Endometrial microvascular endothelial cells (primary cell): Measurements from ENCODE around the gene LTBP1. TPM values are rescaled to one million over a fixed set of nuclear protein-coding genes. Genes with fewer than 3 reads are reported as not detected.

Source experiments
- in situ Hi-C: cut with HindIII; loops from 2 replicates; pipeline ENCODE4 v1.10.0; 2017; ENCODE audit warnings: low sequenced_read_pairs, low pct_unique_long_range_greater_than_20kb; ENCODE audit errors: inconsistent ontology term
- total RNA-seq: library from RNA; depleted of rRNA; stranded (reverse); fragments of >200 nt; gene quantifications from one replicate; pipeline ENCODE4 v1.2.3, GENCODE V29; 2015; ENCODE audit errors: inconsistent ontology term

LTBP1 gene
- total RNA-seq, 1 donor from 2014 or later, result 146 TPM

DNA sequence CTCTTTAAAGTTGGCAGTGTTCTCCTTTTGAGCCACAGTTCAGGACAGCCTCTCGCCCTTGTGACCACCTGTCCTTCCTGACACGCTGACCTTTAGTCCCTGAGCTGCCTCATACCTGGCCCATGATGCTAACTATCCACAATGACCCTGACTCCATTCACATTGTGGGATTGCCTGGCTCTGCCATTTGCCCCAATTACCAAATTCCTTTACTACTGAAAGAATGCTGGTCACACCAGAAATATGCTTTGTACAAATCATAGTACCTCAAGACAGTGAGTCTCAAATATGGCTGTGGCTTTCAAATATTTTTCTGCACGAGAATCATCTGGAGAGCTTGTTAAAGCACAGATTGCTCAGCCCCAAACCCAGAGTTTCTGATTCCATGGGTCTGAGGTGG is 54.2 kb downstream of the LTBP1 start:
- in situ Hi-C loops, result no loop called here

DNA sequence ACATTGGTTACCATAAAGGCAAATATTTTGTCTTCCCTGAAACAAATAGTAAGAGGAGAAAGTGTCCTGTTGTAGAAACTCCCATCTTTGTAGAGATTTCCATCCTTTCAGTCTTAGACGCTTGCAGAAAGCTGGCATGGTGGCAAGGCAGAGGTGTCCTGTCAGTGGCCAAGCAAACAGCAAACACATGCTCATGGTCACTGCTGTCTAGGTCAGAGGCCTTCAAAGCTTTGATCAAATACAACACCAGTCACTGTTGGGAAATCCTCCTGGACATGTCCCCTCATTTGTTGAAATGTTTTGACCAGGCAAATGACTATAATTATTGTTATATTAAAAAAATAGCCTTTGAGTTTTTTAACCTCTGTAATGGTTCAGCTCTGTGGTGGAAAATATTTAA is 55.1 kb downstream of the LTBP1 start:
- in situ Hi-C loops, result no loop called here

DNA sequence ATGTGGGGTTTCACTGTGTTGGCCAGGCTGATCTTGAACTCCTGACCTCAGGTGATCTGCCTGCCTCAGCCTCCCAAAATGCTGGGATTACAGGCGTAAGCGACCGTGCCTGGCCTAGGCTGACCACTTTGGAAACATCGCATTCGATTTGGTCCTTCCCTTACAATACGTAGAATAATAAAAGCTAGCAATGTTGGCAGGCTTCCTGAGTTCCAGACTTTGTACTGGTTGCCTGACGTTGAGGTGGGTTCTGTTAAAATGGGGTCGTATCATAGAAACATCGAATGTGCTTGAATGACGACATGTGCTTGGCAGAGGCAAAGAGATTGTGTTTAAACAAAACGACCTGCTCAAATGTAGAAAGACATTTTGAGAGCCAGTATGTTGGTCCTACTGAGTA is 56.1 kb downstream of the LTBP1 start:
- in situ Hi-C loops, result no loop called here

DNA sequence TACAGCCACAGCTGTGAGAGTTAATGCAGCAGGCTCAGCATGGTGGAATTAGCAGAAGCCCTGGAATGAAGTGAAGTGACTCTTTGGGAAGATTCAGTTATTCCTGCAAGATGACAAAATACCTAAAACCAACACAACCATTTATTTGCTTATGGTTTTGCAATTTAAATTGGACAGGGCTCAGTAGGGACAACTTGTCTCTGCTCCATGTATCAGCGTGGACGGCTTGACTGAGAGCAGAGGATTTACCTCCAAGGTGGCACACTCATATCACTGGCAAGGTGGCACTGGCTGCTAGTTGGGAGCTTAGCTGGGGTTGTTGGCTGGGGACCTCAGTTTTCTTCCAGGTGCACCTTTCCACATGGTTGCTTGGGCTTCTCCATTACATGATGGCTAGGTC is 58.3 kb downstream of the LTBP1 start:
- in situ Hi-C loops, result no loop called here

DNA sequence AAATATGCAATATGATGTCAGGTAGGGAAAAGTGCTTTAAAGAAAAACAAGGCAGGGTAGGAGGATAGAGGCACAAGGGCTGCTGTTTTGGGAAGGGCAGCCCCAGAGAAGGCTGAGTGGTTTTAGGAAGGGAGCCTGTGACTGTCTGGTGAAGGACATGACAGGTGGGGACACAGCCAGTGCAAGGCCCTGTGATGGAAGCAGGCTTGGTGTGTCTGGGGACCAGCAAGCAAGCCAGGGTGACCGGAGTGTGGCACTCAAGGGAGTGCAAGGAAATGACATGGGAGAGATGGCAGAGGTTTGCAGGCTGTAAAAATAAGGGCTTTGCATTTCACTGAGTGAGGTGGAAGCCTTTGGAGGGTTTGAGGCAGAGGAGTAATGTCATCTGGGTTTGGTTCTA is 62.0 kb downstream of the LTBP1 start:
- in situ Hi-C loops, result no loop called here

DNA sequence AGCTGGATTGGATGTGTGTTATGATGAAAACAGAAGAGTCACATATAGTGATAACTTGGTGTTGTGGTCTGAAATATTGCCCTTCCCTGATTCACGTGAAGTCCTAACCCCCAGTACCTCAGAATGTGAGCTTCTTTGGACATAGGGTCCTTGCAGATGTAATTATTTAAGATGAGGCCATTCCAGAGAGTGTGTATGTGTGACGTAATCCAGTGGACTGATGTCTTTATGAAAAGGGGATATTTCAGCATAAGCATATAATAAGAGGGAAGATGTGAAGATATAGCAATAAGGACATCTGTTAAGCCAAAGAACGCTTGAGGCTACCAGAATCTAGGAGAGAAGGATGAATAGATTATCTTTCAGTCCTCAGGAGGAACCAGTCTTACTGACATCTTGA is 62.5 kb downstream of the LTBP1 start:
- in situ Hi-C loops, result no loop called here

DNA sequence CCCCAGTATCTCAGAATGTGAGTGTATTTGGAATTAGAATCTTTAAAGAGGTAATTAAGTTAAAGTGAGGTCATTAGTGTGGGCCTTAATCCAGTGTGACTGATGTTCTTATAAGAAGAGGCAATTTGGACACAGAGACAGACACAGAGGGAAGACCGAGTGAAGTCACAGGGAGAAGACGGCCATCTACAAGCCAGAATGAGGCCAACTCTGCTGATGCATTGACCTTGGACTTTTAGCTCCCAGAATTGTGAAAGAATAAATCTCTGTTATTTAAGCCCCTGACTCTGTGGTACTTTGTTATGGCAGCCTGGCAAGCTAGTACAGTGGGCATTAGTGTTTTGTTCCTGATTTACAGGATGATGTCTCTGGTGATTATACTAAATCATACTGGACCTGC is 64.6 kb downstream of the LTBP1 start:
- in situ Hi-C loops, result no loop called here

DNA sequence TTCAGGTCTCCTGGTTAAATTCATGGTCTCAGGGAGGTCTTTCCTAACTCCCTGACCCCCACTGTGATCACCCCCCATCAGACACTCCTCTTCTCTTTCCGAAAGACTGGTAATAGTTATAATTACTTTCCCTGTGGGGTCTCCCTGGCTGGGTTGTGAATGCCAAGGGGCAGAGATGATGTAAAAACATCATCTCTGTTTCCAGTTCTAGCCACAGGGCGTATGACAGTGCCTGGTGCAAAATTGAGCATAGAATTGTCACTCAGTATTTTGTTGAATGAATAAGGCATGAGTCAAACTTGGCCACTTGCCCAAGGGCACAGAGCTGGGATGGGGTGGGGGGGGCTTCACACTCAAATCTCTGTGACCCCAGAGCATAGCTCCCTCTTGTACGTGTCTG is 65.2 kb downstream of the LTBP1 start:
- in situ Hi-C loops, result no loop called here

DNA sequence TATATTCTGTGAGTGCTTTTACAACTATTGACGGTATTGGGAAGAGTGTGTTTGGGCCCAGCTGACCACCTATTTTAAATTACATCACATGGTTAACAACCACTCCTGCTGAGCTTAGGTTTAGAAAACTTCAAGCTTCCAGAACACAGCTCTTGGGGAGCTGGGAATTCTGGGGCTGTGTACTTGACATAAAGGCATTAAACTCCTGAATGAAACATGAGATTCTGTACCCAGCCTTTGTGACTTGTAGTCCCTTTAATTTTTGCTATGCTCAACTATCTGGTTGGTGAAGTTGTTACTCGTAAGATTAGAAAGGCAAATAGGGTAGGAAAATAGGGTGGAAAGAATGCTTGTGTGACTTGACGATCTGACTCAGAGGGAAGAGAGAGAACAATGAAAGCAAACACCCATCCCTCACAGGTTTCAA is 66.9 kb downstream of the LTBP1 start:
- in situ Hi-C loops, result no loop called here

DNA sequence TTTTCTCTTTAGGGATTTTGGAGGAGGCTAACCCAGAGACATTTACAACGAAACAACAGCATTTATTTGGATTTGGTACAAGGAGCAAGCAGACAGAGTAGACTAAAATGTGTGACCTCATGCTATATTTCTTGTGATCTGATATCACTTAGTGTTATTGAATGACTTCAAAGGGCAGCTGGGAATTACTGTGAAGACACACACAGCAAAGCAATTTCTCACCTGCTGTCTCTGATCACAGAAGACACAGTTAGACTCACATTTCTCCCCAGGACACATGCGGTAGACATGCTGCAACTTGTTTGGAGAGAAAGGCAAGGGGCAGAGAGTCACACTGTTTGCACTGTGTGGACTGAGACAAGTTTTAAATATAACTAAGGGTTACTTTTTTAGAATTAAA is 67.5 kb downstream of the LTBP1 start:
- in situ Hi-C loops, result no loop called here

DNA sequence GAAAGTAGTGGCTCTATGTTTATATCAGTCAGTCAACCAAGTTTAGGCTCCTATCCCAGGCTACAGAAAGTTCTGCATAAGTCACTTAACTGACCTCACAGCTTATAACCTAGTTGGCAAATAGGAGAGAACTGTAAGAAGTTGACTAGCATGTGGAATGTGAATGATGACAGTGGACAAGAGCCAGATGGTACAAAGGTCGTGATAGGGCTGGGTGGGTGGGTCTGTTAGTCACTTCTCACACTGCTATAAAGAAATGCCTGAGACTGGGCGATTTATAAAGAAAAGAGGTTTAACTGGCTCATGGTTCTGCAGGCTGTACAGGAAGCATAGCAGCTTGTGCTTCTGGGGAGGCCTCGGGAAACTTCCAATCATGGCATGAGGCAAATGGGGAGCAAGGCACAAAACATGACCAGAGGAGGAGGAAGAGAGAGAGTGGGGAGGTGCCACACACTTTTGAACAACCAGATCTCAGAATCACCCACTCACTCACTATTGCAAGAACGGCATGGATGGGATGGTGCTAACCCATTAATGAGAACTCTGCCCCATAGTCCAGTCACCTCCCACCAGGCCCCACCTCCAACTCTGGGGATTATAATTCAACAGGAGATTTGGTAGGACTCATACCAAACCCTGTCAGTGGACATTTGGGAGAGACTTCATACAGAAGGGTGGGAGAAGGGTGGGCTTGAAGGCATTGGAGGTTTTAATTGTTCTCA is 68.8 kb downstream of the LTBP1 start:
- in situ Hi-C loops, result no loop called here

DNA sequence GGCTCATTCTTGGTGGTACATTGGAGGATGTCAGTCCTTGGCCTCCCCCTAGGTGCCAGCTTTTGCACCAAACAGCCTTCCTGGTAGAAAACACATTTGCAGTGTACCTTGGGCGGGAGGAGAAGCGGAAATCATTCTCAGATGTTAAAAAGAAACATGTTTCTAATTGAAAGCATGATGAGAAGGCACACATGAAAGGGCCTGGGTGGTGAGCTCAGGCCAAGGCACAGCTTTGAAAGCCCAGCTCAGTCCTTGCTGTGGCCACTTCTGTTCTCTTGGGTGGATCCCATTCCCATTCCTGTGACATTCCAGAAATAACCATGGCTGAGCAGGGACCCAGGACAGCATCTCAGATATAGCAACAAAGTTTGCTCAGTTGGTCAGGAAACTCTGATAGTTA is 71.5 kb downstream of the LTBP1 start:
- in situ Hi-C loops, result no loop called here

DNA sequence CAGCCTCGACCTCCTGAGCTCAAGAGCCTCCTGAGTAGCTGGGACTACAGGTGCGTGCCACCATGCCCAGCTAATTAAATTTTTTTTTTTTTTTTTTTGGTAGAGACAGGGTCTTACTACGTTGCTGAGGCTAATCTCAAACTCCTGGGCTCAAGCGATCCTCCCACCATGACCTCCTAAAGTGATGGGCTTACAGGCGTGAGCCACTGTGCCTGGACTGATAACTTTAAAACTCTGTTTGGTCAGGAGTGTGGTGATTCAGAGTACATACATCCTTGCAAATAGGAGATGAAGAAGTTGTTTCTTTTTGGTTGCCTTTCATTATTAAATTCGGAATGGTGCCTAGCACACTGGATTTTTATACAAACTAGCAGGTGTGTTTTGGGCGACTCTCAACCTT is 73.0 kb downstream of the LTBP1 start:
- in situ Hi-C loops, result no loop called here

DNA sequence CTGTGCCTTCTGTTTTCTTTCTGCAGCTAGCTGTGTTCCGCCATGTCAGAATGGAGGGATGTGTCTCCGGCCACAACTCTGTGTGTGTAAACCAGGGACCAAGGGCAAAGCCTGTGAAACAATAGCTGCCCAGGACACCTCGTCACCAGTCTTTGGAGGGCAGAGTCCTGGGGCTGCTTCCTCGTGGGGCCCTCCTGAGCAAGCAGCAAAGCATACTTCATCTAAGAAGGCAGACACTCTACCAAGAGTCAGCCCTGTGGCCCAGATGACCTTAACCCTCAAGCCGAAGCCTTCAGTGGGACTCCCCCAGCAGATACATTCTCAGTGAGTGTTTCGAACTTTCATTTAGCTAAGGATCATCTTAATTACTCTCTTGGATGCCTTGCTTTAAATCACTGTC is 74.1 kb downstream of the LTBP1 start:
- in situ Hi-C loops, result no loop called here

DNA sequence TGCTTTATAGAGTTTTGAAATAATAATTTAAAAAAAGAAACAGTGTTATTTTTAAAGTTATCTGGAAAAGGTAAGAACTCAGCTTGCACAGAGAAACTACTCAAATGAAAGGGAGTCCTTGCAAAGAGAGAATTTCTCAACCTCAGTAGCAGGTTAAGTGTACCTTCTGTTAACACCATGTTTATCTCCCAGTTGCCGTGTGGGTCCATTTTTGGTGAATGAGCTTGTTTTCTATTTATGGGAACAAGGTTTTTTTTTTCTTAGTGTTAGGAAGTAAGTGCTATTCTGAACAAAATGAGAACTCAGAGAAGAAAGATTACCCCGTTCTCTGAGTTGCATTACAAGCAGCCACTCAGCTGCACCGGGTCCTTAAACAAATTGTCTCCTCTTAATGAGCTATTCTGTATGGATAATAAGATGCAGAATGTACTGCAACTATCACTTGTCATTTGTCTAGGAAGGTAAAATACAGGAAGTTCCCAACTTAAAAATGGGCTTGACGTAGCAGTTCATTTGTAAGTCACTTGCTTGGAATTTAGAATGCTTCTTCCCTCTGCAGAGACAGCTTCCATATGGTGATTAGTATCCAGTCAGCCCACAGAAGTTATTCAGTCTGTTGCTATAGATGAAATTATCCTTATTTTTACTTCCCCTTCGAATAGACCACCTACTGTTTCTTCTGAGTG is 74.9 kb downstream of the LTBP1 start:
- in situ Hi-C loops, result no loop called here

DNA sequence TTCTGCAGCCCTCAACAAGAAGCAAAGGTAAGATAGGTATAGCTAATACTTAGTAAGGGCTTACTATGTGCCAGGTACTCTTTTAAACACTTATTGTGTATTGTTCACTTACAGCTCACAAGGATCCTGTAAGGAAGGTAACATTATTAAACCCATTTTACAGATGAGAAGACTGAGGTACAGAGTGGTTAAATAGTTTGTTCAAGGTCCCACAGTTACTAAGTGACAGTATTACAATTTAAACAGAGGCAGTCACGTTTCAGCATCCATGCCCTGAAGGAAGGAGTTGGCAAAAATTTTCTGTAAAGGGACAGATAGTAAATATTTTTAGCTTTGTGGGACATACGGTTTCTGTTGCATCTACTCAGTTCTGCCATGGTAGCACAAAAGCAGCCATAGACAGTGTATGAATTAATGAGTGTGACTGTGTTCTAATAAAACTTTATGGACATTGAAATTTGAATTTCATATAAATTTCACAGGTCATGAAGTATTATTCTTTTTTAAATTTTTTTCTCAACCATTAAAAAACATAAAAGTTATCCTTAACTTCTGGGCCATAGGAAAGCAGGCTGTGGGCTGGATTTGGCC is 75.7 kb downstream of the LTBP1 start:
- in situ Hi-C loops, result no loop called here

DNA sequence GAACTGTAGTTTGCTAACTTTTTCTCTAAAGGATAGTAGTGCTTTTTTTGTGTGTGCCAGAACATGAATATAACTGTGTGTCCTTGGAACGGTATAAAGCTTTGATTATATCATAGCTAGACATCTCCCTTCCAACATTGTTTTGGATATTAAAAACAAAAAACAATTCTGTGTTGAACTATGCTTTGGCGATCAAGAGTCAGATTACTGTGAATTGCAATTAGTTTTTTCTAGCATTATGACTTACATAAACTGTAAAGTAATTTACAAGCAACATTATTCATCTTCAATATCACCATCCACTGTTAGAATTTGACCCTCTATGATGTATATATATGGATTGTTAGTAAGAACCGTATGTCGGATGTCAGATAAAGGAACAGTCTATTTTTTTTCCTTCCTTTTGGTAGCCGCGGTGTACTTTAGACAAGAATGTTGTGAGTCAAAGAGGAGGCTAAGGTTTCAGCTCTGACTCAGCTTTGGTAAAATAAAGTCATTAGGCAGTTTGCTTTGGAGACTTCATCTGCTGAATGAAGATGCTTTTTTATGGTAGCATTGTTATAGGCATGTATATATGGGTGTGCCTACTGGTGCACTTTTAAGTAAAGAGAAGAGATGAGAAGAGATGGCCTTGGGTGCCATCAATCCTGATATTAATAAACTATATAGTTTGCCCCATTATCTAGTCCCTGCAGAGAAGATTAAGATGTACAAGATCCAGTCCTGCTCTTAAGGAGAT is 76.4 kb downstream of the LTBP1 start:
- in situ Hi-C loops, result no loop called here

DNA sequence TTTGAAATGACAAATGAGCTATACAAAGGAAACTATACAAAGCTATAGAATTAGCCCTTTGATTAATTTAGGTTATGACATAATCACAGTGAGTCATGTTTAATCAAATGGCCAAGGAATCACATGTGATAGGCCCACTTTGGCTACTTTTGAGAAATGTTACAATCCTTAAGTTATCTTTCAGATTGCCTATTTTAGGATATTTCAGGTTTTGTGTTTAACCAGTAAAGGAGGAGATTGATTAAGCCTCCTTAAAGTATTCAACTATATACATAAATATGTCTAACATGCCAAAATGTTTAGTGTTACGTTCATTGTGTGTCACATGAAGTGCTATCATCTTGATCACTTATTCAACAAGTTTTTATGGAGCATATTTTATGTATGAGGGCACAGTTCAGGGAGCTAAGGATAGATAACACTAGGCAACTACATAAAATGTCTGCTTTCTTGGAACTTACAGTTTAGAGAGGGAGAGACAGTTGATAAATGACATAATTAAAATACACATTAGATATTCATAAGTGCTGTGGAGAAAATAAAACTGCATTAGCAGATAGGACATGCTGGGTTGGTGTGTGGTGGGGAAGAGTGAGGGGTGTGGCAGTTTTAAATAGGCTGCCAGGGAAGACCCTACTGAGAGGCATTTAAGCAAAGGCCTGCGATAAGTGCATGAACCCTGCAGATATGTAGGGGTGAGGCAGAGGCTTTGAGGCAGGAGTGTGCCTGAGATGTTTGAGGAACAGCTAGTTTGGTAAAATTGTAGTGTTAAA is 77.2 kb downstream of the LTBP1 start:
- in situ Hi-C loops, result no loop called here

DNA sequence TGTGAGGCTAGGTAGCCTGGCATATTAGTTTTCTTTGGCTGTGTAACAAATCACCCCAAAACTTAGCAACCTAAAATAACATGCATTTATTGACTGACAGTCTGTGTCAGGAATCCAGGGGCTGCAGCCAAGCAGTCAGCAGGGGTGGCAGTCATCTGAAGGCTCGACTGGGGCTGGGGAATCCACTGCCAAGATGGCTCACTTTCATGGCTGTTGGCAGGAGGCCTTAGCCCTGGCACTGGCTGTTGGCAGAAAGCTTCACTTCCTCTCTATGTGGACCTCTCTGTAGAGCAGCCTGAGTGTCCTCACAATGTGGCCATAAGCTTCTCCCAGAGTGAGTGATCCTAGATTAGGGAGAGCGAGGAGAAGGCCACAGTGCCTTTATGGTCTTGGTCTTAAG is 78.0 kb downstream of the LTBP1 start:
- in situ Hi-C loops, result no loop called here
